SK-N-SH (cell line): ENCODE data around the gene ATP6V1G3. TPM values are rescaled to one million over a fixed set of nuclear protein-coding genes. Genes with fewer than 3 reads are reported as not detected.

Experiments
- CTCF ChIA-PET: fragments of 300-600, 350-600 bp; formaldehyde crosslinking; extraction: SDS; loops from one replicate; lab custom pipeline; 2021; lab: Yijun Ruan, JAX
- POLR2A ChIA-PET: fragments of 350-600 bp; sonication (Branson Sonifier 250); formaldehyde crosslinking; extraction: SDS; loops from one replicate; lab custom pipeline; 2020; ENCODE audit warnings: antibody characterized with exemption, inconsistent platforms; lab: Yijun Ruan, JAX
- DNase-seq: peaks from one replicate; pipeline ENCODE4 v3.0.0; 2012
- H2AFZ ChIP-seq: fragments of 200-600 bp; sonication (generic); 2 replicates; pipeline ENCODE4 v1.8.1; 2016; ENCODE audit warnings: antibody characterized with exemption, mild to moderate bottlenecking, low read depth
- H3F3A ChIP-seq: fragments of 200-600 bp; sonication (generic); replicated peaks from 2 replicates; pipeline ENCODE3; 2016; ENCODE audit warnings: antibody characterized with exemption, mild to moderate bottlenecking; ENCODE audit not compliant: insufficient read depth
- H3K27ac ChIP-seq, 2 experiments: fragments of 200-500 bp in 1 of 2; fragments of 200-600 bp in 1 of 2; sonication (Bioruptor generic) in 1 of 2; sonication (generic), shearing (Covaris generic) in 1 of 2; 2 replicates each; pipeline versions ENCODE4 v1.5.1 to v1.6.1; 2014 to 2016; ENCODE audit warnings: low read depth in 2 of 2, inconsistent platforms in 1 of 2, low read length in 1 of 2, mild to moderate bottlenecking in 1 of 2, mixed read lengths in 1 of 2
- H3K27me3 ChIP-seq: fragments of 200-600 bp; sonication (generic), shearing (Covaris generic); 2 replicates; pipeline ENCODE4 v1.6.1; 2016; ENCODE audit warnings: mixed run types; ENCODE audit not compliant: insufficient read depth
- H3K36me3 ChIP-seq, 2 experiments: fragments of 200-500 bp in 1 of 2; fragments of 200-600 bp in 1 of 2; sonication (Bioruptor generic) in 1 of 2; sonication (generic) in 1 of 2; replicated peaks in 1 of 2; 2 replicates each; pipeline versions ENCODE3 to v1.5.1; 2014 to 2016; ENCODE audit warnings: low read length in 1 of 2, mild to moderate bottlenecking in 1 of 2; ENCODE audit not compliant: insufficient read depth in 2 of 2, control insufficient read depth in 1 of 2
- H3K4me1 ChIP-seq, 2 experiments: fragments of 200-500 bp in 1 of 2; fragments of 200-600 bp in 1 of 2; sonication (Bioruptor generic) in 1 of 2; sonication (generic), shearing (Covaris generic) in 1 of 2; 2 replicates each; pipeline versions ENCODE4 v1.5.1 to v1.6.1; 2014 to 2016; ENCODE audit warnings: low read depth in 1 of 2, low read length in 1 of 2, mixed run types in 1 of 2; ENCODE audit not compliant: insufficient read depth in 2 of 2, control insufficient read depth in 1 of 2
- H3K4me2 ChIP-seq: fragments of 200-600 bp; sonication (generic), shearing (Covaris generic); 2 replicates; pipeline ENCODE4 v1.6.1; 2017; ENCODE audit warnings: mixed run types
- H3K4me3 ChIP-seq, 2 experiments: fragments of 200-500 bp in 1 of 2; fragments of 200-600 bp in 1 of 2; sonication (Bioruptor generic) in 1 of 2; sonication (generic), shearing (Covaris generic) in 1 of 2; 2 replicates each; pipeline versions ENCODE4 v1.5.1 to v1.8.1; 2014 to 2016; ENCODE audit warnings: low read depth in 2 of 2, inconsistent platforms in 1 of 2, low read length in 1 of 2, mild to moderate bottlenecking in 1 of 2, mixed read lengths in 1 of 2, moderate library complexity in 1 of 2
- H3K79me2 ChIP-seq: fragments of 200-600 bp; sonication (generic); 2 replicates; pipeline ENCODE4 v1.8.1; 2017; ENCODE audit warnings: mild to moderate bottlenecking; ENCODE audit not compliant: insufficient read depth
- H3K9ac ChIP-seq: fragments of 200-600 bp; sonication (generic); 2 replicates; pipeline ENCODE4 v1.6.1; 2017; ENCODE audit warnings: mixed run types
- H3K9me2 ChIP-seq: fragments of 200-600 bp; sonication (generic); 2 replicates; pipeline ENCODE4 v1.6.1; 2017; ENCODE audit warnings: mixed run types
- H3K9me3 ChIP-seq: fragments of 200-600 bp; sonication (generic); 2 replicates; pipeline ENCODE4 v1.6.1; 2017; ENCODE audit warnings: mixed run types, mild to moderate bottlenecking, moderate library complexity
- H4K20me1 ChIP-seq: fragments of 200-600 bp; sonication (generic); 2 replicates; pipeline ENCODE4 v1.6.1; 2017; ENCODE audit warnings: mild to moderate bottlenecking, mixed run types; ENCODE audit not compliant: insufficient read depth
- CHD2 ChIP-seq: fragments of 150-350 bp; IDR thresholded peaks from 2 replicates; pipeline ENCODE4 v1.6.1; 2018; ENCODE audit warnings: low read length; ENCODE audit not compliant: partially characterized antibody
- FOXM1 ChIP-seq: IDR thresholded peaks from 2 replicates; pipeline ENCODE4 v1.4.0; 2012; ENCODE audit warnings: low read depth, mild to moderate bottlenecking
- JUND ChIP-seq: IDR thresholded peaks from 2 replicates; pipeline ENCODE4 v1.4.0; 2012
- MEF2A ChIP-seq: IDR thresholded peaks from 2 replicates; pipeline ENCODE4 v1.4.0; 2012; ENCODE audit warnings: low read depth, borderline replicate concordance
- NFIC ChIP-seq: IDR thresholded peaks from 2 replicates; pipeline ENCODE4 v1.4.0; 2012; ENCODE audit warnings: borderline replicate concordance
- NRF1 ChIP-seq: IDR thresholded peaks from 2 replicates; pipeline ENCODE4 v1.6.1; 2012; ENCODE audit warnings: low read depth, mild to moderate bottlenecking, low read length
- RCOR1 ChIP-seq: fragments of 150-350 bp; IDR thresholded peaks from 2 replicates; pipeline ENCODE4 v1.6.1; 2017; ENCODE audit warnings: antibody characterized with exemption, low read length
- REST ChIP-seq: IDR thresholded peaks from 2 replicates; pipeline ENCODE4 v1.6.1; 2012; ENCODE audit warnings: mild to moderate bottlenecking, low read depth, low read length, moderate library complexity
- RXRA ChIP-seq: IDR thresholded peaks from 2 replicates; pipeline ENCODE4 v1.4.0; 2012; ENCODE audit warnings: low read depth, mild to moderate bottlenecking, borderline replicate concordance
- SIN3A ChIP-seq: IDR thresholded peaks from 2 replicates; pipeline ENCODE4 v1.6.1; 2012; ENCODE audit warnings: low read depth, mild to moderate bottlenecking, low read length, moderate library complexity, borderline replicate concordance
- TEAD4 ChIP-seq: IDR thresholded peaks from 2 replicates; pipeline ENCODE4 v1.4.0; 2012; ENCODE audit warnings: mild to moderate bottlenecking, borderline replicate concordance; ENCODE audit not compliant: insufficient read depth
- YY1 ChIP-seq: IDR thresholded peaks from 2 replicates; pipeline ENCODE4 v1.4.0; 2012; ENCODE audit warnings: low read depth, mild to moderate bottlenecking
- ZBTB33 ChIP-seq: IDR thresholded peaks from 2 replicates; pipeline ENCODE4 v1.4.0; 2012; ENCODE audit warnings: low read depth, borderline replicate concordance
- WGBS: methylation state at CpG from one replicate; pipeline ENCODE4 v1.1.6; 2017; ENCODE audit warnings: low lambda C conversion rate; 5-methylcytosine and 5-hydroxymethylcytosine counted together
- polyA plus RNA-seq, 3 experiments: library from polyadenylated mRNA; depleted of rRNA; stranded (reverse); fragments of >200 nt; gene quantifications; 2 replicates each; pipeline ENCODE4 v1.2.3, GENCODE V29; 2012
- TF ChIP-seq, protein P1 (sequence below): IDR thresholded peaks from 2 replicates; pipeline ENCODE4; 2012

Gene ATP6V1G3
- polyA plus RNA-seq, 1 of the 3 experiments (the other 2 are of a cell fraction): not detected

DNA sequence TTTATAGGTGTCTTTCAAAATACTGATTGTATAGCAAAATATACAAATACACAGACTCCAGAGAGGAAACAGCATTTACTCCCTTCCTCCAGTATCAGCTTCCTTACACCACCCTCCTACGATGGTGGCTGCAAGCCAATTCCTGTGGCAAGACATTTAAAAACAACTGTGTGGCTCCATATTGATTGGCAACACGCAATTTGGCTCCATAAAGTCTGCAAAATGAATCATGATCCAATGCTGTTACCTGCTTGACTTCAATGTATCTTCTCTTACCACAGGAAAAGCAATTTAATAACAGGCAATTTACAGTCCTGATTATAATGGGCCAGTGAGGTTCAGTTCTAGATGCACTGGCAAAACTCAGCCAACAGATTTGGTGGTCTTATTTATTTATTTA is 19.7 kb upstream of the ATP6V1G3 start:
- Histone ChIP-seq H3K4me1 (peaks cover 0 to 11% of the 10 kb centered on the region in 2 experiments; a peak in 2 of 4 replicates), H2AFZ (peak overlapping the region; percentile 9; the same call in 1 of the 2 replicates), H3F3A (peaks cover 23% of the 10 kb centered on the region), H3K36me3 (no peaks in the 10 kb centered on the region), H3K4me3 (no peak overlapping the region), H3K27me3 (no peaks in the 10 kb centered on the region), H3K4me2 (no peak overlapping the region), H3K9me2 (no peaks in the 10 kb centered on the region), H3K27ac (peak overlapping the region in 1 of 2 experiments; percentile 89; a peak in 2 of 4 replicates), H3K79me2 (no peaks in the 10 kb centered on the region), H4K20me1 (no peaks in the 10 kb centered on the region), H3K9me3 (no peaks in the 10 kb centered on the region), H3K9ac (no peak overlapping the region)
- TF ChIP-seq CHD2: no peak
- peak; percentile 16; the same call in 1 of the 2 replicates for TF ChIP-seq NFIC
- no peak for TF ChIP-seq YY1
- TF ChIP-seq NRF1: no peak
- no peak for TF ChIP-seq TEAD4
- TF ChIP-seq FOXM1: no peak
- POLR2A ChIA-PET: no interaction called here
- 44% methylated on average over 2 of the region's 2 CpGs for WGBS
- no peak for DNase-seq
- CTCF ChIA-PET: interaction anchor here (0.7 kb wide), 1 partner anchor 438 kb away, joined by 3 read pairs; no protein-coding TSS in a partner anchor

DNA sequence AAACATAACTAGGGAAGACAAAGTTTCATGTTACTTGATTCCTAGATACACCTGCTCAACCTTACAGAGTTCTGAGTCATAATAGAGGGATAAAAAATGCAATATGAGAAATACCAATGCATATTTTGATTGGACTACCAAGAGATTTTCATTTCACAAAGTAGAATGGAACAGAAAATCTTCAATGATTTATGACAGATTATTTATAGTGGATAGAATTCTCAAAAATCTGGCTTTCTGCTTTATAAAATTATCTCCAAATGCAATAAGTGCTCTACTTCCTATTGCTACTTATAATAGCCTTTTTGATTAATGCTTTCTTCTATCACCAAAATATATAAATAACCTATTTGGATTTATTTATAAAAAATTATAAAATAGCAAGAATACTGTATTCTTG is 18.9 kb upstream of the ATP6V1G3 start:
- Histone ChIP-seq H3K9me2 (no peaks in the 10 kb centered on the region), H3K4me2 (no peak overlapping the region), H2AFZ (no peak overlapping the region), H3K9ac (no peak overlapping the region), H4K20me1 (no peaks in the 10 kb centered on the region), H3K4me3 (no peak overlapping the region), H3K79me2 (no peaks in the 10 kb centered on the region), H3F3A (peaks cover 18% of the 10 kb centered on the region), H3K27me3 (no peaks in the 10 kb centered on the region), H3K9me3 (no peaks in the 10 kb centered on the region), H3K27ac (peak overlapping the region in 1 of 2 experiments; percentile 58; a peak in 1 of 4 replicates), H3K36me3 (no peaks in the 10 kb centered on the region), H3K4me1 (peaks cover 0 to 11% of the 10 kb centered on the region in 2 experiments; a peak in 2 of 4 replicates)
- POLR2A ChIA-PET: no interaction called here
- CTCF ChIA-PET: interaction anchor here (0.7 kb wide), 1 partner anchor 437 kb away, joined by 3 read pairs; no protein-coding TSS in a partner anchor
- TF ChIP-seq REST (no peak), FOXM1 (no peak)
- DNase-seq: no peak

- WGBS: 93% methylated on average over 2 of the region's 2 CpGs
- no peak for DNase-seq
- H3K4me2 ChIP-seq: no peak overlapping the region
- no peak overlapping the region for H3K9ac ChIP-seq
- H3K4me1 ChIP-seq: peaks cover 0 to 11% of the 10 kb centered on the region in 2 experiments; a peak in 2 of 4 replicates
- POLR2A ChIA-PET: no interaction called here
- no peaks in the 10 kb centered on the region for H4K20me1 ChIP-seq
- H3K79me2 ChIP-seq: no peaks in the 10 kb centered on the region
- peaks cover 18% of the 10 kb centered on the region for H3F3A ChIP-seq
- H3K9me2 ChIP-seq: no peaks in the 10 kb centered on the region
- no peaks in the 10 kb centered on the region for H3K36me3 ChIP-seq
- no peak overlapping the region for H2AFZ ChIP-seq
- no peaks in the 10 kb centered on the region for H3K27me3 ChIP-seq
- H3K9me3 ChIP-seq: no peaks in the 10 kb centered on the region
- H3K4me3 ChIP-seq: no peak overlapping the region
- CTCF ChIA-PET: no interaction called here
- H3K27ac ChIP-seq: no peak overlapping the region
- TF ChIP-seq ZBTB33 (no peak), CHD2 (no peak), RCOR1 (no peak), MEF2A (no peak), SIN3A (no peak), JUND (no peak), YY1 (no peak), RXRA (no peak)
- TF ChIP-seq, protein P1, sequence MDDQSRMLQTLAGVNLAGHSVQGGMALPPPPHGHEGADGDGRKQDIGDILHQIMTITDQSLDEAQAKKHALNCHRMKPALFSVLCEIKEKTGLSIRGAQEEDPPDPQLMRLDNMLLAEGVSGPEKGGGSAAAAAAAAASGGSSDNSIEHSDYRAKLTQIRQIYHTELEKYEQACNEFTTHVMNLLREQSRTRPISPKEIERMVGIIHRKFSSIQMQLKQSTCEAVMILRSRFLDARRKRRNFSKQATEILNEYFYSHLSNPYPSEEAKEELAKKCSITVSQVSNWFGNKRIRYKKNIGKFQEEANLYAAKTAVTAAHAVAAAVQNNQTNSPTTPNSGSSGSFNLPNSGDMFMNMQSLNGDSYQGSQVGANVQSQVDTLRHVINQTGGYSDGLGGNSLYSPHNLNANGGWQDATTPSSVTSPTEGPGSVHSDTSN: no peak
Observed at GRCh38 chr1:198558402-198558801, 17.9 kb upstream of the ATP6V1G3 start.
